Skeletal muscle tissue (tissue), 4 donors: ENCODE data around the gene ADGRG2. TPM values are rescaled to one million over a fixed set of nuclear protein-coding genes. Genes with fewer than 3 reads are reported as not detected.

Experiments used
- H3K27ac ChIP-seq: one replicate; pipeline ENCODE4 v1.7.0; 2013; ENCODE audit warnings: mild to moderate bottlenecking, low read depth, low read length, inconsistent platforms
- H3K27me3 ChIP-seq, 3 donors: one replicate each; pipeline ENCODE4 v1.7.0; 2013; ENCODE audit warnings: low read length in 3 of 3; ENCODE audit not compliant: control insufficient read depth in 3 of 3, insufficient read depth in 3 of 3
- H3K36me3 ChIP-seq, 3 donors: one replicate each; pipeline ENCODE4 v1.7.0; 2013; ENCODE audit warnings: low read length in 3 of 3; ENCODE audit not compliant: control insufficient read depth in 3 of 3, insufficient read depth in 3 of 3
- H3K4me1 ChIP-seq, 3 donors: one replicate each; pipeline ENCODE4 v1.7.0; 2013; ENCODE audit warnings: low read length in 3 of 3, mild to moderate bottlenecking in 3 of 3; ENCODE audit not compliant: control insufficient read depth in 3 of 3, insufficient read depth in 3 of 3
- H3K4me3 ChIP-seq, 3 donors: one replicate each; pipeline ENCODE4 v1.7.0; 2013; ENCODE audit warnings: low read length in 3 of 3
- H3K9ac ChIP-seq, 3 donors: one replicate each; pipeline ENCODE4 v1.7.0; 2013; ENCODE audit warnings: low read length in 3 of 3, mild to moderate bottlenecking in 3 of 3, moderate library complexity in 2 of 3, low read depth in 1 of 3
- H3K9me3 ChIP-seq, 3 donors: one replicate each; pipeline ENCODE4 v1.7.0; 2013; ENCODE audit warnings: low read length in 3 of 3; ENCODE audit not compliant: control insufficient read depth in 3 of 3
- total RNA-seq: library from RNA; depleted of rRNA; stranded (reverse); fragments of >200 nt; gene quantifications from one replicate; pipeline ENCODE4 v1.2.3, GENCODE V29; 2014
- donor health status: Osteomylitis.

Gene ADGRG2
- total RNA-seq, 1 donor from 2014 or later = 7.8 TPM

DNA sequence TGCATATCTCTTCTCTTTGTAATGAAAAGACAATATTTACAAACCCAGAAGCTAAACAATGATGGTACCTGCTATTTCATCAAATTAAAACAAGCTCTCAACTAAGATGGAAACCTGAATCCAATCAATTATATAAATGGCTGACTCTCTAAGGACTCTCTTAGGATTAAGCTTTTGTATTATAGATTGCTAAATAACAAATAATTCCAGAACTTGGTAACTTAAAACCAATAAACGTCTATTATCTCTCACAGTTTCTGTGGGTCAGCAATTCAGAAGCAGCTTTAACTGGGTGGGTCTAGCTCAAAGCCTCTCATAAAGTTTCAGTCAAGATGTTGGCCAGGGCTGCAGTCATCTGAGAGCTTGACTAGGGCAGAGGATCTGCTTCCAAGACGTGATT lies 150.8 kb downstream of the ADGRG2 start:
- H3K27ac ChIP-seq = no peak overlapping the region

GRCh38 chrX:18970465-18970864 lies 151.8 kb downstream of the ADGRG2 start:
- Histone ChIP-seq H3K27ac (no peak overlapping the region), H3K9ac (no peak overlapping the region), H3K36me3 (no peaks in the 10 kb centered on the region), H3K9me3 (no peaks in the 10 kb centered on the region), H3K4me1 (peaks cover 0 to 15% (median 8%) of the 10 kb centered on the region in 3 donors), H3K4me3 (no peak overlapping the region), H3K27me3 (no peaks in the 10 kb centered on the region)

More for the DNA sequence above, 150.8 kb downstream of the ADGRG2 start:
- Histone ChIP-seq H3K36me3 (no peaks in the 10 kb centered on the region), H3K4me3 (no peak overlapping the region), H3K27me3 (no peaks in the 10 kb centered on the region), H3K9ac (no peak overlapping the region), H3K4me1 (peaks cover 0 to 11% (median 8%) of the 10 kb centered on the region in 3 donors), H3K9me3 (no peaks in the 10 kb centered on the region)

DNA sequence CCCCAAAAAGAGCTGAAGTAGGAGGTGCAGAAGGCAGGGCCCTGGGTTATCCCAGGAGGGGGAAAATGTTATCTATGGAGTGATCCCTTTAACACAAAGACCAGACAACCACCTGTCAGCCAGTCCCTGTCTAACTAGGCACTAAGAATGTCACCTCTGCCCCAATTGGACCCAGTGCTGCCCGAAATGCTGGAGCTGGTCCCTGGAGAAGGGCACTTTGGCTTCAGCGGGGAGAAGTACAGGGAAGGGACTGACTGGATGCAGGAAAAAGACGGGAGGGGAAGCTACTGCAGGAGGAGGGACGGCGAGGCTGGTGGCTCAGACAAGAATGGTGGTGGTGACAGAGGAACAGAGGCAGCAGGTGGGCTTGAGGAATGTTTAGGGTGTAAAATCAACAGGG lies 155.6 kb downstream of the ADGRG2 start:
- no peaks in the 10 kb centered on the region for H3K27me3 ChIP-seq
- H3K27ac ChIP-seq = no peak overlapping the region
- peaks cover 2 to 25% (median 13%) of the 10 kb centered on the region in 3 donors for H3K4me1 ChIP-seq
- no peaks in the 10 kb centered on the region for H3K9me3 ChIP-seq
- H3K36me3 ChIP-seq = no peaks in the 10 kb centered on the region
- H3K9ac ChIP-seq = peak overlapping the region in 2 of 3 donors; percentile 8 to 57
- H3K4me3 ChIP-seq = peak overlapping the region; percentile 38 to 63 (median 56)

DNA sequence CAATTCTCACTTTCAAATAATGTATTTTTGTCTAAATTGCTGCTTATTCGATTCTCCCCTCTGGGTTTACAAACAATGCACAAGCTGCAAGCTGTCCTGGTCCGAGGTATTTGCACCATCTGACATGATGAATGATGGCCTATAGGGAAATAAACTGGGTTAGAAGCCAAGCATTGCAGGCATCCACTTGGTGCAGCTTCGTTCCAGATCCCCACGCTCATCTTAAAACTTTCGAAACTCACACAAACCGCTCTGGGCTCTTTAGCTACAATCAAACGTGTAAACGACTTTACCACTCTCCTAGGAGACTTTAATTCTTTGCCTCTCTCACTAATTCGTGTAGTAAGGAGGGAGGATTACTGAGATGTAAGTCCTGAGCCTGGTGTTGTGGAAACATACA lies 157.4 kb downstream of the ADGRG2 start:
- Histone ChIP-seq H3K9me3 (no peaks in the 10 kb centered on the region), H3K9ac (no peak overlapping the region), H3K36me3 (no peaks in the 10 kb centered on the region), H3K27me3 (no peaks in the 10 kb centered on the region), H3K4me3 (no peak overlapping the region), H3K4me1 (peaks cover 2 to 21% (median 13%) of the 10 kb centered on the region in 3 donors), H3K27ac (no peak overlapping the region)

GRCh38 chrX:18964026-18964425 lies 158.2 kb downstream of the ADGRG2 start:
- H3K4me3 ChIP-seq = no peak overlapping the region
- no peaks in the 10 kb centered on the region for H3K36me3 ChIP-seq
- no peaks in the 10 kb centered on the region for H3K9me3 ChIP-seq
- H3K27ac ChIP-seq = no peak overlapping the region
- no peak overlapping the region for H3K9ac ChIP-seq
- H3K27me3 ChIP-seq = no peaks in the 10 kb centered on the region
- H3K4me1 ChIP-seq = peaks cover 2 to 21% (median 13%) of the 10 kb centered on the region in 3 donors

DNA sequence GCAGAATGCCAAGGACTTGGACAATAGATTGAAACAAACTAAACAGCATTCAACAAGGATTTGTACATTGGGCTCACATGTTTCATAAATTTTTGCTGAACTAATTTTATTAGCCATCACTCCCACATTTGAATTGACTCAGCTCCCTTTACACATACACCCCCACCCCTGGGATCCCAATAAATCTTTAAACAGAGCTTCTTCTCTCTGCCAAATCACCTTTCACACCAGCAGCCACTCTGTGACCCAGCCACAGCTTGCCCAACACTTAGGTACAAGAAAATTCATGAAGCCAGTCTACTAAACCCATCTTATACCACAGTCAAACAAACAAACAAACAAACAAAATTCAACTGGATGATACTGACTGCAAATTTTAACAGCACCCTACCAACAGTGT lies 159.9 kb downstream of the ADGRG2 start:
- no peaks in the 10 kb centered on the region for H3K36me3 ChIP-seq
- no peaks in the 10 kb centered on the region for H3K27me3 ChIP-seq
- no peak overlapping the region for H3K9ac ChIP-seq
- H3K4me1 ChIP-seq = peaks cover 2 to 21% (median 12%) of the 10 kb centered on the region in 3 donors
- H3K27ac ChIP-seq = no peak overlapping the region
- H3K4me3 ChIP-seq = no peak overlapping the region
- H3K9me3 ChIP-seq = no peaks in the 10 kb centered on the region

GRCh38 chrX:18961686-18962085 lies 160.6 kb downstream of the ADGRG2 start:
- no peaks in the 10 kb centered on the region for H3K9me3 ChIP-seq
- H3K4me1 ChIP-seq = peaks cover 2 to 16% (median 6%) of the 10 kb centered on the region in 3 donors
- no peaks in the 10 kb centered on the region for H3K36me3 ChIP-seq
- H3K27me3 ChIP-seq = no peaks in the 10 kb centered on the region
- no peak overlapping the region for H3K27ac ChIP-seq
- H3K4me3 ChIP-seq = no peak overlapping the region
- H3K9ac ChIP-seq = no peak overlapping the region

DNA sequence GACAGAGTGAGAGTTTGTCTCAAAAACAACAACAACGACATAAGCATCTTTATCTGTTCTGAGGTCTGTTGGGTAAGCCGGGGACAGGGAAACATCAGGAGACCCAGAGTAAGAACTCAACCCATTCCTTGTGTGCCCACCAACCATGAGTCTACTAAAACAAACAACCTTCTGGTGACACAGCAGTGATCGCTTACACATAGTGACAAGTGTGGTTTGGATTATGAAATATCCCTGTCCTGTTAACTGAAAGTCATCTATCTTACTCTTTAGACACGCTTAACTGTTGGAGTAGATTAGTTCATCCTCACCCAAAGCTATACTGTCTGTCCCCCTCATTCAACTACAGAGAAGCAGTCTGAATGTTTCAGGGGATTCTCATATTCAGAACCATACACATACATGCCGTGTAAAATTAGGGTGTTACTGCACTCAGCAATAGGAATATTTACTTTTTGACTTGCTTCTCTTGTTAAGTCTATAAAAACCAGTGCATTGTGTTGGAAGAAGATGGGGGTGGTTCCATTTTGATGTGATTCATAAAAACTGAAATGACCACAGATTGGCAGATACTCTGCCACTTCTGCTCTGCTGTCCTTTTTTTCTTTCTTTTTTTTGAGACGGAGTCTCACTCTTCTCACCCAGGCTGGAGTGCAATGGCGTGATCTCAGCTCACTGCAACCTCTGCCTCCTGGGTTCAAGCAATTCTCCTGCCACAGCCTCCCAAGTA lies 165.8 kb downstream of the ADGRG2 start:
- H3K36me3 ChIP-seq = peaks cover 1 to 5% (median 3%) of the 10 kb centered on the region in 3 donors
- H3K4me1 ChIP-seq = no peaks in the 10 kb centered on the region
- no peak overlapping the region for H3K4me3 ChIP-seq
- H3K27ac ChIP-seq = no peak overlapping the region
- H3K27me3 ChIP-seq = no peaks in the 10 kb centered on the region
- no peak overlapping the region for H3K9ac ChIP-seq
- no peaks in the 10 kb centered on the region for H3K9me3 ChIP-seq

DNA sequence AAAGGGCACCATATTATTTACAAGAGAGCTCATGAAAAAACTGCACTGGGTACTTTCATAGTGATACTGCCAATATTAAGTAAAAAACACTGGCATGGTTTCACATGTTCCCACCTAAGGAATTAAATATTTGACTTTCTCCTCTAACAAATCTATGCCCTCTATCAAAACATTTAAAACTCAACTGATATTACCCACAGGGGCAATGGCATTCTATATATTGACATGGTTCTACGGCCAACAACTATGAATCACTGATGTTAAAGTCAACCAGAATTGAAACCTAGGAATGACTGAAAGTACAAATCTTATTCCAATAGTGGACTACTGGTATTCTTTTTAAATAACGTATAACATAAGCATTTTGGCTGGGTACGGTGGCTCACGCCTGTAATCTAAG lies 166.6 kb downstream of the ADGRG2 start:
- no peak overlapping the region for H3K4me3 ChIP-seq
- H3K27ac ChIP-seq = no peak overlapping the region
- no peaks in the 10 kb centered on the region for H3K27me3 ChIP-seq
- H3K36me3 ChIP-seq = peaks cover 5 to 9% (median 7%) of the 10 kb centered on the region in 3 donors
- no peaks in the 10 kb centered on the region for H3K9me3 ChIP-seq
- H3K4me1 ChIP-seq = no peaks in the 10 kb centered on the region
- H3K9ac ChIP-seq = no peak overlapping the region

GRCh38 chrX:18951032-18951431 lies 171.2 kb downstream of the ADGRG2 start:
- no peak overlapping the region for H3K9ac ChIP-seq
- peaks cover 0 to 3% (median 3%) of the 10 kb centered on the region in 3 donors for H3K4me1 ChIP-seq
- no peak overlapping the region for H3K4me3 ChIP-seq
- H3K27me3 ChIP-seq = no peaks in the 10 kb centered on the region
- H3K36me3 ChIP-seq = peaks cover 5 to 15% (median 10%) of the 10 kb centered on the region in 3 donors
- H3K9me3 ChIP-seq = no peaks in the 10 kb centered on the region
- H3K27ac ChIP-seq = no peak overlapping the region
